ENCODE data around the gene HOXD4.

DNA sequence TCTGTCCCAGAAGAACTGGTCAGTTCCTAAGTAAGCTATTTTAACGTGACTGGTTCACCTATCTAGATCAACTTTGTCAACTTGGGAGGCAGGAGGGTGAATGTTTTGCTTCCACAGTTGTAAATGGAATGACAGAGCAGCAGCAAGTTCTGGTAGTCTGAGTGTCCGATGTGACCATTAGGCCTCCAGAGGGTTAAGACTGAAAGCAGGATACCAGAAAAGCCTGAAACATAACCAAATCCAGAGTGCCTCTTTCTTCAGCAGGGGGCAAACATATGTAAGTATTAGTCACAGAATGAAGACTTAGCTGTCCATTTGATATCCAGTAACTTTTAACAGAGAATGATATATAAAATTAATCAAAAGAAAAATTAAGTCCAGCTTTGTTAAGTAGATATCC, 14.9 kb downstream of the HOXD4 start:
- TF ChIP-seq, protein P1, sequence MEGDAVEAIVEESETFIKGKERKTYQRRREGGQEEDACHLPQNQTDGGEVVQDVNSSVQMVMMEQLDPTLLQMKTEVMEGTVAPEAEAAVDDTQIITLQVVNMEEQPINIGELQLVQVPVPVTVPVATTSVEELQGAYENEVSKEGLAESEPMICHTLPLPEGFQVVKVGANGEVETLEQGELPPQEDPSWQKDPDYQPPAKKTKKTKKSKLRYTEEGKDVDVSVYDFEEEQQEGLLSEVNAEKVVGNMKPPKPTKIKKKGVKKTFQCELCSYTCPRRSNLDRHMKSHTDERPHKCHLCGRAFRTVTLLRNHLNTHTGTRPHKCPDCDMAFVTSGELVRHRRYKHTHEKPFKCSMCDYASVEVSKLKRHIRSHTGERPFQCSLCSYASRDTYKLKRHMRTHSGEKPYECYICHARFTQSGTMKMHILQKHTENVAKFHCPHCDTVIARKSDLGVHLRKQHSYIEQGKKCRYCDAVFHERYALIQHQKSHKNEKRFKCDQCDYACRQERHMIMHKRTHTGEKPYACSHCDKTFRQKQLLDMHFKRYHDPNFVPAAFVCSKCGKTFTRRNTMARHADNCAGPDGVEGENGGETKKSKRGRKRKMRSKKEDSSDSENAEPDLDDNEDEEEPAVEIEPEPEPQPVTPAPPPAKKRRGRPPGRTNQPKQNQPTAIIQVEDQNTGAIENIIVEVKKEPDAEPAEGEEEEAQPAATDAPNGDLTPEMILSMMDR (IDR thresholded peaks at IDR 0.05) = no peak
- no peak for TF ChIP-seq TCF7L2 (IDR thresholded peaks at IDR 0.05; ENCODE audit: low read depth, low read length)
